HEK293 (cell line): Measurements from ENCODE around the gene SSTR1.

ENCODE experiments used
- CTCF ChIA-PET: fragments of 350-600 bp; formaldehyde crosslinking; extraction: SDS; loops from one replicate; lab custom pipeline; 2021; ENCODE audit warnings: antibody characterized with exemption; lab: Yijun Ruan, JAX
- POLR2A ChIA-PET: fragments of 300-600 bp; formaldehyde crosslinking; extraction: SDS; loops from one replicate; lab custom pipeline; 2020; ENCODE audit warnings: antibody characterized with exemption, inconsistent platforms; lab: Yijun Ruan, JAX
- H3K27ac ChIP-seq: fragments of 200-500 bp; sonication (Bioruptor generic); 2 replicates; pipeline ENCODE4 v1.5.1; 2014; ENCODE audit warnings: low read depth, low read length, control low read depth, inconsistent platforms; ENCODE audit errors: extremely low read depth
- H3K36me3 ChIP-seq, 2 experiments: fragments of 200-500 bp in 1 of 2; sonication (Bioruptor generic) in 1 of 2; 1 replicate in 1 of 2; 2 replicates in 1 of 2; pipeline ENCODE4 v1.5.1; 2014 to 2017; ENCODE audit warnings: inconsistent platforms in 2 of 2, low read length in 2 of 2; ENCODE audit not compliant: control insufficient read depth in 2 of 2, insufficient read depth in 1 of 2
- H3K4me1 ChIP-seq: fragments of 200-500 bp; sonication (Bioruptor generic); 2 replicates; pipeline ENCODE4 v1.5.1; 2014; ENCODE audit warnings: mild to moderate bottlenecking, low read length, inconsistent platforms; ENCODE audit not compliant: control insufficient read depth, insufficient read depth
- H3K4me3 ChIP-seq: 2 replicates; pipeline ENCODE4 v1.5.1; 2011; ENCODE audit warnings: low read depth, mild to moderate bottlenecking, control low read depth, low read length, moderate library complexity
- H3K9me3 ChIP-seq: fragments of 200-500 bp; sonication (Bioruptor generic); 2 replicates; pipeline ENCODE4 v1.5.1; 2014; ENCODE audit warnings: low read depth, low read length, inconsistent platforms; ENCODE audit not compliant: control insufficient read depth, insufficient read depth
- BCL11B ChIP-seq: fragments of 450-650 bp; formaldehyde crosslinking; IDR thresholded peaks from 2 replicates; pipeline ENCODE4 v1.5.1; 2016; ENCODE audit warnings: low read depth, missing biosample characterization, missing genetic modification characterization
- GLI4 ChIP-seq: fragments of 450-650 bp; formaldehyde crosslinking; IDR thresholded peaks from 2 replicates; pipeline ENCODE4 v1.5.1; 2016; ENCODE audit warnings: missing biosample characterization, missing genetic modification characterization
- HOXC10 ChIP-seq: sonication (generic); formaldehyde crosslinking; IDR thresholded peaks from 2 replicates; pipeline ENCODE4 v1.8.1; 2023; ENCODE audit warnings: mild to moderate bottlenecking, missing genetic modification reagents
- OSR2 ChIP-seq: fragments of 450-650 bp; formaldehyde crosslinking; IDR thresholded peaks from 2 replicates; pipeline ENCODE4 v1.5.1; 2016; ENCODE audit warnings: missing biosample characterization, missing genetic modification characterization
- SP2 ChIP-seq: fragments of 450-650 bp; formaldehyde crosslinking; IDR thresholded peaks from 2 replicates; pipeline ENCODE4 v1.5.1; 2016; ENCODE audit warnings: missing biosample characterization, missing genetic modification characterization
- TRIM28 ChIP-seq: IDR thresholded peaks from 2 replicates; pipeline ENCODE4 v1.6.1; 2011; ENCODE audit warnings: low read length, control low read depth, borderline replicate concordance
- TSHZ1 ChIP-seq: fragments of 450-650 bp; formaldehyde crosslinking; IDR thresholded peaks from 2 replicates; pipeline ENCODE4 v1.5.1; 2016; ENCODE audit warnings: missing biosample characterization, missing genetic modification characterization, borderline replicate concordance
- WT1 ChIP-seq: fragments of 450-650 bp; formaldehyde crosslinking; IDR thresholded peaks from 2 replicates; pipeline ENCODE4 v1.5.1; 2016; ENCODE audit warnings: missing biosample characterization, missing genetic modification characterization
- ZBTB20 ChIP-seq: fragments of 450-650 bp; formaldehyde crosslinking; IDR thresholded peaks from 2 replicates; pipeline ENCODE4 v1.5.1; 2016; ENCODE audit warnings: missing biosample characterization, missing genetic modification characterization
- ZNF133 ChIP-seq: fragments of 450-650 bp; formaldehyde crosslinking; IDR thresholded peaks from 2 replicates; pipeline ENCODE4 v1.5.1; 2016; ENCODE audit warnings: missing biosample characterization, missing genetic modification characterization
- ZNF140 ChIP-seq: fragments of 450-650 bp; formaldehyde crosslinking; IDR thresholded peaks from 2 replicates; pipeline ENCODE4 v1.5.1; 2016; ENCODE audit warnings: missing biosample characterization, missing genetic modification characterization
- ZNF24 ChIP-seq: fragments of 450-650 bp; formaldehyde crosslinking; IDR thresholded peaks from 2 replicates; pipeline ENCODE4 v1.5.1; 2016; ENCODE audit warnings: missing biosample characterization, missing genetic modification characterization
- ZNF404 ChIP-seq: fragments of 450-650 bp; formaldehyde crosslinking; IDR thresholded peaks from 2 replicates; pipeline ENCODE4 v1.5.1; 2017; ENCODE audit warnings: missing biosample characterization, missing genetic modification characterization
- ZNF510 ChIP-seq: fragments of 450-650 bp; formaldehyde crosslinking; IDR thresholded peaks from 2 replicates; pipeline ENCODE4 v1.5.1; 2018; ENCODE audit warnings: mild to moderate bottlenecking, missing genetic modification characterization, missing biosample characterization; ENCODE audit not compliant: insufficient replicate concordance
- ZNF529 ChIP-seq: fragments of 450-650 bp; formaldehyde crosslinking; IDR thresholded peaks from 2 replicates; pipeline ENCODE4 v1.5.1; 2017; ENCODE audit warnings: missing genetic modification characterization, missing biosample characterization; ENCODE audit not compliant: insufficient replicate concordance
- ZNF558 ChIP-seq: fragments of 450-650 bp; formaldehyde crosslinking; IDR thresholded peaks from 2 replicates; pipeline ENCODE4 v1.5.1; 2016; ENCODE audit warnings: missing biosample characterization, missing genetic modification characterization
- ZNF571 ChIP-seq: fragments of 450-650 bp; formaldehyde crosslinking; IDR thresholded peaks from 2 replicates; pipeline ENCODE4 v1.5.0; 2017; ENCODE audit warnings: missing biosample characterization, missing genetic modification characterization
- ZNF600 ChIP-seq: fragments of 450-650 bp; formaldehyde crosslinking; IDR thresholded peaks from 2 replicates; pipeline ENCODE4 v1.5.1; 2016; ENCODE audit warnings: missing biosample characterization, missing genetic modification characterization
- ZNF623 ChIP-seq: fragments of 450-650 bp; formaldehyde crosslinking; IDR thresholded peaks from 2 replicates; pipeline ENCODE4 v1.5.1; 2016; ENCODE audit warnings: missing biosample characterization, missing genetic modification characterization
- ZNF626 ChIP-seq: fragments of 450-650 bp; sonication (Bioruptor Pico); formaldehyde crosslinking; IDR thresholded peaks from 2 replicates; pipeline ENCODE4 v1.5.1; 2018; ENCODE audit warnings: missing biosample characterization, missing genetic modification characterization, inconsistent platforms
- ZNF654 ChIP-seq: fragments of 450-650 bp; formaldehyde crosslinking; IDR thresholded peaks from 2 replicates; pipeline ENCODE4 v1.5.1; 2016; ENCODE audit warnings: low read depth, missing biosample characterization, missing genetic modification characterization
- ZNF837 ChIP-seq: fragments of 450-650 bp; formaldehyde crosslinking; IDR thresholded peaks from 2 replicates; pipeline ENCODE4 v1.5.1; 2016; ENCODE audit warnings: missing biosample characterization, missing genetic modification characterization
- TF ChIP-seq, protein P1 (sequence below): fragments of 450-650 bp; formaldehyde crosslinking; IDR thresholded peaks from 2 replicates; pipeline ENCODE4 v1.5.1; 2016; ENCODE audit warnings: missing biosample characterization, missing genetic modification characterization
- TF ChIP-seq, protein P2 (sequence below): fragments of 450-650 bp; formaldehyde crosslinking; IDR thresholded peaks from 2 replicates; pipeline ENCODE4 v1.5.1; 2017; ENCODE audit warnings: missing biosample characterization, missing genetic modification characterization
- TF ChIP-seq, protein P3 (sequence below): fragments of 450-650 bp; formaldehyde crosslinking; IDR thresholded peaks from 2 replicates; pipeline ENCODE4 v1.5.1; 2016; ENCODE audit warnings: missing biosample characterization, missing genetic modification characterization, low read depth

The SSTR1 gene

GRCh38 chr14:38175658-38176057 lies 32.0 kb upstream of the SSTR1 start (continued):
- TF ChIP-seq, protein P1, sequence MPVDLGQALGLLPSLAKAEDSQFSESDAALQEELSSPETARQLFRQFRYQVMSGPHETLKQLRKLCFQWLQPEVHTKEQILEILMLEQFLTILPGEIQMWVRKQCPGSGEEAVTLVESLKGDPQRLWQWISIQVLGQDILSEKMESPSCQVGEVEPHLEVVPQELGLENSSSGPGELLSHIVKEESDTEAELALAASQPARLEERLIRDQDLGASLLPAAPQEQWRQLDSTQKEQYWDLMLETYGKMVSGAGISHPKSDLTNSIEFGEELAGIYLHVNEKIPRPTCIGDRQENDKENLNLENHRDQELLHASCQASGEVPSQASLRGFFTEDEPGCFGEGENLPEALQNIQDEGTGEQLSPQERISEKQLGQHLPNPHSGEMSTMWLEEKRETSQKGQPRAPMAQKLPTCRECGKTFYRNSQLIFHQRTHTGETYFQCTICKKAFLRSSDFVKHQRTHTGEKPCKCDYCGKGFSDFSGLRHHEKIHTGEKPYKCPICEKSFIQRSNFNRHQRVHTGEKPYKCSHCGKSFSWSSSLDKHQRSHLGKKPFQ (tag by site-specific recombination) = no peak

DNA sequence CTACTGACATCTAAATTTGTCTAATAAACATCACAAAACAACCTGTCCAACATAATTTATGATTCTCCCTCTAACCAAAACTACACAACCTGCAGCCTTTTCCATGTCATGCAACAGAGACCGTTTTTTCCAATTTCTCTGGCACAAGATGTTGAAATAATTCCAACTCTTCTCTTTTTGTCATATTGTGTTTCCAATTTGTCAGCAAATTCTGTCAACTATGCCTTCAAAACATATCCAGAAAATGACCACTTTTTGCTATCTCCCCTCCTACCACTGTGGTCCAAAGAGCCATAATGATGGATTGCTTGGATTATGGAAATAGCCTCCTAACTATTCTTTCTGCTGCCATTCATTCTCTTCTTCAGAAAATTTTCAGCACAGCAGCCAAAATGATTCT lies 31.3 kb upstream of the SSTR1 start:
- no peaks in the 10 kb centered on the region for H3K4me1 ChIP-seq
- H3K4me3 ChIP-seq = no peak overlapping the region
- no peak overlapping the region for H3K27ac ChIP-seq
- no peak for TF ChIP-seq WT1 (tag by site-specific recombination)
- no peak for TF ChIP-seq ZNF626 (tag by site-specific recombination)
- no peak for TF ChIP-seq ZNF510 (tag by site-specific recombination)
- no peak for TF ChIP-seq ZNF654 (tag by site-specific recombination)
- TF ChIP-seq OSR2 = no peak
- no peak for TF ChIP-seq TSHZ1
- TF ChIP-seq HOXC10 (CRISPR knock-in tag) = no peak
- TF ChIP-seq ZNF571 = no peak
- H3K36me3 ChIP-seq = no peaks in the 10 kb centered on the region
- H3K9me3 ChIP-seq = no peaks in the 10 kb centered on the region
- POLR2A ChIA-PET = no interaction called here
- CTCF ChIA-PET = no interaction called here

- no peaks in the 10 kb centered on the region for H3K9me3 ChIP-seq
- H3K27ac ChIP-seq = no peak overlapping the region
- no peaks in the 10 kb centered on the region for H3K4me1 ChIP-seq
- ChIA-PET CTCF (interaction anchor here (0.6 kb wide), 1 partner anchor 110 kb away, joined by 3 read pairs; no protein-coding TSS in a partner anchor), POLR2A (no interaction called here)
- no peaks in the 10 kb centered on the region for H3K36me3 ChIP-seq
- no peak overlapping the region for H3K4me3 ChIP-seq
- TF ChIP-seq ZNF600 (tag by site-specific recombination) (no peak), TRIM28 (no peak), ZNF837 (tag by site-specific recombination) (no peak), ZNF510 (tag by site-specific recombination) (no peak), ZNF133 (tag by site-specific recombination) (no peak), GLI4 (tag by site-specific recombination) (no peak), ZNF24 (tag by site-specific recombination) (no peak), ZBTB20 (tag by site-specific recombination) (no peak), ZNF558 (tag by site-specific recombination) (no peak), SP2 (tag by site-specific recombination) (no peak), ZNF140 (tag by site-specific recombination) (no peak), ZNF623 (tag by site-specific recombination) (no peak), ZNF404 (tag by site-specific recombination) (no peak), ZNF529 (tag by site-specific recombination) (no peak), BCL11B (tag by site-specific recombination) (no peak)
- TF ChIP-seq, protein P2, sequence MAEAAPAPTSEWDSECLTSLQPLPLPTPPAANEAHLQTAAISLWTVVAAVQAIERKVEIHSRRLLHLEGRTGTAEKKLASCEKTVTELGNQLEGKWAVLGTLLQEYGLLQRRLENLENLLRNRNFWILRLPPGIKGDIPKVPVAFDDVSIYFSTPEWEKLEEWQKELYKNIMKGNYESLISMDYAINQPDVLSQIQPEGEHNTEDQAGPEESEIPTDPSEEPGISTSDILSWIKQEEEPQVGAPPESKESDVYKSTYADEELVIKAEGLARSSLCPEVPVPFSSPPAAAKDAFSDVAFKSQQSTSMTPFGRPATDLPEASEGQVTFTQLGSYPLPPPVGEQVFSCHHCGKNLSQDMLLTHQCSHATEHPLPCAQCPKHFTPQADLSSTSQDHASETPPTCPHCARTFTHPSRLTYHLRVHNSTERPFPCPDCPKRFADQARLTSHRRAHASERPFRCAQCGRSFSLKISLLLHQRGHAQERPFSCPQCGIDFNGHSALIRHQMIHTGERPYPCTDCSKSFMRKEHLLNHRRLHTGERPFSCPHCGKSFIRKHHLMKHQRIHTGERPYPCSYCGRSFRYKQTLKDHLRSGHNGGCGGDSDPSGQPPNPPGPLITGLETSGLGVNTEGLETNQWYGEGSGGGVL = no peak
- TF ChIP-seq, protein P3, sequence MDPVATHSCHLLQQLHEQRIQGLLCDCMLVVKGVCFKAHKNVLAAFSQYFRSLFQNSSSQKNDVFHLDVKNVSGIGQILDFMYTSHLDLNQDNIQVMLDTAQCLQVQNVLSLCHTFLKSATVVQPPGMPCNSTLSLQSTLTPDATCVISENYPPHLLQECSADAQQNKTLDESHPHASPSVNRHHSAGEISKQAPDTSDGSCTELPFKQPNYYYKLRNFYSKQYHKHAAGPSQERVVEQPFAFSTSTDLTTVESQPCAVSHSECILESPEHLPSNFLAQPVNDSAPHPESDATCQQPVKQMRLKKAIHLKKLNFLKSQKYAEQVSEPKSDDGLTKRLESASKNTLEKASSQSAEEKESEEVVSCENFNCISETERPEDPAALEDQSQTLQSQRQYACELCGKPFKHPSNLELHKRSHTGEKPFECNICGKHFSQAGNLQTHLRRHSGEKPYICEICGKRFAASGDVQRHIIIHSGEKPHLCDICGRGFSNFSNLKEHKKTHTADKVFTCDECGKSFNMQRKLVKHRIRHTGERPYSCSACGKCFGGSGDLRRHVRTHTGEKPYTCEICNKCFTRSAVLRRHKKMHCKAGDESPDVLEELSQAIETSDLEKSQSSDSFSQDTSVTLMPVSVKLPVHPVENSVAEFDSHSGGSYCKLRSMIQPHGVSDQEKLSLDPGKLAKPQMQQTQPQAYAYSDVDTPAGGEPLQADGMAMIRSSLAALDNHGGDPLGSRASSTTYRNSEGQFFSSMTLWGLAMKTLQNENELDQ (tag by site-specific recombination) = no peak
These were observed 23.6 kb upstream of the SSTR1 start for GRCh38 chr14:38184132-38184531.
